NCI-H2107 treated with DMSO at 0.1 percent for 48 hours (cell line): ENCODE measurements around the gene ZFR.
"Not testable (repeated sequence)": the region's sequence is repeated elsewhere in the genome, so short reads cannot be mapped to it uniquely, and the experiment has no call there.

Experiments used
- DNase-seq: peaks from one replicate; lab custom pipeline; 2025; ENCODE audit not compliant: unreplicated experiment; lab: John Stamatoyannopoulos, UW

The ZFR gene

GRCh38 chr5:32452316-32452715 is 7.8 kb upstream of the ZFR start:
- DNase-seq = not testable (repeated sequence)

GRCh38 chr5:32450952-32451351 is 6.4 kb upstream of the ZFR start:
- DNase-seq = no peak

- no peak for DNase-seq
Measured at GRCh38 chr5:32449262-32449661, 4.7 kb upstream of the ZFR start.

GRCh38 chr5:32446630-32447029 is 2.1 kb upstream of the ZFR start:
- DNase-seq = no peak

- DNase-seq = no peak
Measured at GRCh38 chr5:32445831-32446614, 1.5 kb upstream of the ZFR start.

- DNase-seq = no peak
Measured at GRCh38 chr5:32445287-32445758, 783 bp upstream of the ZFR start.

GRCh38 chr5:32443541-32444430 is 754 bp downstream of the ZFR start:
- DNase-seq = peak; percentile 58

- no peak for DNase-seq
Measured at GRCh38 chr5:32443145-32443540, 1.4 kb downstream of the ZFR start.

- DNase-seq = no peak
Measured at GRCh38 chr5:32439086-32439642, 5.4 kb downstream of the ZFR start.

GRCh38 chr5:32436553-32437242 is 7.8 kb downstream of the ZFR start:
- no peak for DNase-seq

- DNase-seq = no peak
Measured at GRCh38 chr5:32435383-32435782, 9.2 kb downstream of the ZFR start.

GRCh38 chr5:32434221-32434620 is 10.3 kb downstream of the ZFR start:
- DNase-seq = no peak

GRCh38 chr5:32432633-32433032 is 11.9 kb downstream of the ZFR start:
- DNase-seq = no peak

- not testable (repeated sequence) for DNase-seq
Measured at GRCh38 chr5:32430825-32431224, 13.7 kb downstream of the ZFR start.

- DNase-seq = peak; percentile 73
Measured at GRCh38 chr5:32428426-32428825, 16.1 kb downstream of the ZFR start.

GRCh38 chr5:32426440-32427151 is 17.9 kb downstream of the ZFR start:
- no peak for DNase-seq

GRCh38 chr5:32422697-32423096 is 21.8 kb downstream of the ZFR start:
- no peak for DNase-seq

- no peak for DNase-seq
Measured at GRCh38 chr5:32421075-32421474, 23.5 kb downstream of the ZFR start.

- no peak for DNase-seq
Measured at GRCh38 chr5:32420506-32420905, 24.0 kb downstream of the ZFR start.

- DNase-seq = no peak
Measured at GRCh38 chr5:32419791-32420190, 24.7 kb downstream of the ZFR start.
